Lung (tissue), 12 donors: ENCODE measurements around the gene DGKQ. TPM values are rescaled to one million over a fixed set of nuclear protein-coding genes. Genes with fewer than 3 reads are reported as not detected.

ENCODE experiments used
- ATAC-seq: fragments of 200-7000 bp; cut with Tn5 transposase; one replicate; pipeline ENCODE4 v1.9.1; 2020; ENCODE audit warnings: moderate number of reproducible peaks; ENCODE audit not compliant: insufficient read depth, low FRiP score
- DNase-seq, 3 donors: peaks; one replicate each; pipeline ENCODE4 v3.0.0-alpha.2; 2013 to 2017
- H3K27ac ChIP-seq, 2 donors: one replicate each; pipeline ENCODE4 v1.5.1; 2013; ENCODE audit warnings: mild to moderate bottlenecking in 2 of 2, moderate library complexity in 2 of 2, control low read depth in 1 of 2, inconsistent platforms in 1 of 2, low read depth in 1 of 2, low read length in 1 of 2
- H3K27me3 ChIP-seq, 3 donors: one replicate each; pipeline ENCODE4 v1.5.1; 2013; ENCODE audit warnings: low read length in 2 of 3; ENCODE audit not compliant: control insufficient read depth in 3 of 3, insufficient read depth in 3 of 3
- H3K36me3 ChIP-seq, 4 donors: one replicate each; pipeline ENCODE4 v1.5.1; 2013; ENCODE audit warnings: low read length in 4 of 4, mild to moderate bottlenecking in 1 of 4, moderate library complexity in 1 of 4; ENCODE audit not compliant: control insufficient read depth in 4 of 4, insufficient read depth in 4 of 4
- H3K4me1 ChIP-seq, 5 donors: one replicate each; pipeline ENCODE4 v1.5.1; 2013; ENCODE audit warnings: low read length in 5 of 5, mild to moderate bottlenecking in 2 of 5, moderate library complexity in 1 of 5; ENCODE audit not compliant: control insufficient read depth in 5 of 5, insufficient read depth in 5 of 5
- H3K4me3 ChIP-seq: one replicate; pipeline ENCODE4 v1.5.1; 2013; ENCODE audit warnings: mild to moderate bottlenecking, control low read depth, moderate library complexity
- H3K9ac ChIP-seq, 2 donors: one replicate each; pipeline ENCODE4 v1.5.1; 2013; ENCODE audit warnings: low read length in 2 of 2, control low read depth in 1 of 2; ENCODE audit not compliant: insufficient read depth in 1 of 2
- H3K9me3 ChIP-seq, 4 donors: one replicate each; pipeline ENCODE4 v1.5.1; 2013; ENCODE audit warnings: low read length in 3 of 4, mild to moderate bottlenecking in 1 of 4, moderate library complexity in 1 of 4; ENCODE audit not compliant: control insufficient read depth in 4 of 4, insufficient read depth in 3 of 4
- CTCF ChIP-seq: IDR thresholded peaks from 2 replicates; pipeline ENCODE4 v1.5.1; 2012; ENCODE audit warnings: mild to moderate bottlenecking; ENCODE audit errors: control extremely low read depth, extremely low read depth
- WGBS, 2 donors: extraction: QIAGEN DNeasy Blood & Tissue Kit; methylation state at CpG; one replicate each; pipeline ENCODE4 v1.1.7; 2013; 5-methylcytosine and 5-hydroxymethylcytosine counted together
- polyA plus RNA-seq, 2 donors: library from polyadenylated mRNA; stranded (reverse); fragments of 200-250 nt; gene quantifications; one replicate each; pipeline ENCODE4 v1.2.1, GENCODE V29; 2013
- total RNA-seq, 2 donors: library from RNA; depleted of rRNA in 1 of 2; stranded (reverse); fragments of >200 nt in 1 of 2; gene quantifications; one replicate each; pipeline ENCODE4 v1.2.1, GENCODE V29; 2014 to 2021
- donor health status: control.
- donor health status: control.
- donor health status: Bipolar disorder and iron deficiency.
- donor health status: healthy.
- donor health status: DM: yes; HTN: yes; CAD: no.

DGKQ gene
- total and polyA plus RNA-seq, 4 donors, result 5.9 to 19.1 (median 8.4) TPM

- H3K36me3 ChIP-seq, result peaks cover 0 to 13% (median 0%) of the 10 kb centered on the region in 4 donors
- no peak overlapping the region for H3K4me3 ChIP-seq
- peaks cover 3 to 18% (median 5%) of the 10 kb centered on the region in 5 donors for H3K4me1 ChIP-seq
- DNase-seq (no peak), ATAC-seq (no peak)
- H3K27ac ChIP-seq, result no peak overlapping the region
- no peak overlapping the region for H3K9ac ChIP-seq
- no peaks in the 10 kb centered on the region for H3K9me3 ChIP-seq
- H3K27me3 ChIP-seq, result peaks cover 0 to 9% (median 0%) of the 10 kb centered on the region in 3 donors
- no peak for TF ChIP-seq CTCF
- 80 to 89% methylated on average over 16 to 17 of the region's 17 CpGs for WGBS, 2 donors
Observed at GRCh38 chr4:970854-971520, 2.4 kb downstream of the DGKQ start.

GRCh38 chr4:970046-970745 is 3.2 kb downstream of the DGKQ start:
- peaks cover 3 to 18% (median 5%) of the 10 kb centered on the region in 5 donors for H3K4me1 ChIP-seq
- peaks cover 0 to 21% (median 0%) of the 10 kb centered on the region in 4 donors for H3K36me3 ChIP-seq
- no peaks in the 10 kb centered on the region for H3K9me3 ChIP-seq
- 91 to 95% methylated on average over 23 to 25 of the region's 25 CpGs for WGBS, 2 donors
- no peak for DNase-seq
- H3K9ac ChIP-seq, result no peak overlapping the region
- H3K4me3 ChIP-seq, result no peak overlapping the region
- H3K27ac ChIP-seq, result no peak overlapping the region
- peaks cover 0 to 9% (median 0%) of the 10 kb centered on the region in 3 donors for H3K27me3 ChIP-seq
- no peak for ATAC-seq
- TF ChIP-seq CTCF, result no peak

GRCh38 chr4:968621-969394 is 4.6 kb downstream of the DGKQ start:
- Histone ChIP-seq H3K4me1 (peaks cover 3 to 16% (median 5%) of the 10 kb centered on the region in 5 donors), H3K4me3 (no peak overlapping the region), H3K27me3 (peaks cover 0 to 9% (median 0%) of the 10 kb centered on the region in 3 donors), H3K9ac (no peak overlapping the region), H3K36me3 (peaks cover 0 to 33% (median 0%) of the 10 kb centered on the region in 4 donors), H3K27ac (no peak overlapping the region), H3K9me3 (no peaks in the 10 kb centered on the region)
- WGBS, 2 donors, result 91% methylated on average over 23 of the region's 23 CpGs
- DNase-seq (no peak), ATAC-seq (no peak)
- TF ChIP-seq CTCF, result no peak
